GM23338 (cell line): Measurements from ENCODE around the gene MTERF4. TPM values are rescaled to one million over a fixed set of nuclear protein-coding genes. Genes with fewer than 3 reads are reported as not detected.

Experiments used
- ATAC-seq: fragments of 200-7000 bp; cut with Tn5 transposase; 3 replicates; pipeline ENCODE4 v1.9.1; 2020
- DNase-seq: peaks from one replicate; pipeline ENCODE4 v3.0.0-alpha.2; 2015; ENCODE audit warnings: low spot score
- H2AFZ ChIP-seq: fragments of 200-600 bp; sonication (generic); 2 replicates; pipeline ENCODE4 v1.8.0; 2016; ENCODE audit warnings: antibody characterized with exemption, mild to moderate bottlenecking, moderate library complexity
- H3F3A ChIP-seq: fragments of 200-600 bp; sonication (generic); replicated peaks from 2 replicates; pipeline ENCODE4 v1.8.0; 2017; ENCODE audit warnings: antibody characterized with exemption, mixed run types, low read depth
- H3K27ac ChIP-seq: fragments of 200-600 bp; sonication (generic); 2 replicates; pipeline ENCODE4 v1.6.1; 2016; ENCODE audit warnings: low read depth
- H3K27me3 ChIP-seq: fragments of 200-600 bp; sonication (generic); 2 replicates; pipeline ENCODE4 v1.8.0; 2016; ENCODE audit warnings: mild to moderate bottlenecking, mixed run types, moderate library complexity; ENCODE audit not compliant: insufficient read depth
- H3K36me3 ChIP-seq: fragments of 200-600 bp; sonication (generic); 2 replicates; pipeline ENCODE4 v1.8.0; 2016; ENCODE audit warnings: mild to moderate bottlenecking; ENCODE audit not compliant: insufficient read depth
- H3K4me1 ChIP-seq: fragments of 200-600 bp; sonication (generic); 2 replicates; pipeline ENCODE4 v1.8.0; 2016; ENCODE audit warnings: mild to moderate bottlenecking, moderate library complexity; ENCODE audit not compliant: insufficient read depth
- H3K4me2 ChIP-seq: fragments of 200-600 bp; sonication (generic); 2 replicates; pipeline ENCODE4 v1.7.1; 2017; ENCODE audit warnings: mixed run types
- H3K4me3 ChIP-seq: fragments of 200-600 bp; sonication (generic); 2 replicates; pipeline ENCODE4 v1.6.1; 2016; ENCODE audit warnings: mixed run types
- H3K79me2 ChIP-seq: fragments of 200-600 bp; sonication (generic); replicated peaks from 2 replicates; pipeline ENCODE4 v1.8.0; 2017; ENCODE audit warnings: mild to moderate bottlenecking; ENCODE audit not compliant: insufficient read depth
- H3K9me2 ChIP-seq: fragments of 200-600 bp; sonication (generic); 2 replicates; pipeline ENCODE4 v1.8.0; 2017; ENCODE audit not compliant: insufficient read depth
- H4K20me1 ChIP-seq: fragments of 200-600 bp; sonication (generic); replicated peaks from 2 replicates; pipeline ENCODE4 v1.8.0; 2017; ENCODE audit warnings: mild to moderate bottlenecking; ENCODE audit not compliant: insufficient read depth
- H3K27ac Mint-ChIP-seq: 2 replicates; pipeline ENCODE4 v1.8.0; 2020; ENCODE audit warnings: inconsistent platforms, mild to moderate bottlenecking, moderate library complexity, mixed read lengths
- H3K27me3 Mint-ChIP-seq: 3 replicates; pipeline ENCODE4 v1.8.0; 2022; ENCODE audit warnings: low read depth, mild to moderate bottlenecking, moderate library complexity, mixed read lengths, inconsistent platforms; ENCODE audit not compliant: insufficient read depth, poor library complexity
- H3K36me3 Mint-ChIP-seq: 3 replicates; pipeline ENCODE4 v1.8.0; 2021; ENCODE audit warnings: low read depth, mild to moderate bottlenecking, inconsistent platforms, moderate library complexity, mixed read lengths
- H3K4me1 Mint-ChIP-seq: 3 replicates; pipeline ENCODE4 v1.8.0; 2020; ENCODE audit warnings: mild to moderate bottlenecking, inconsistent platforms, mixed read lengths
- H3K4me3 Mint-ChIP-seq: 3 replicates; pipeline ENCODE4 v1.8.0; 2021; ENCODE audit warnings: moderate library complexity, mild to moderate bottlenecking, inconsistent platforms, mixed read lengths
- H3K9me3 Mint-ChIP-seq: 3 replicates; pipeline ENCODE4 v1.8.0; 2020; ENCODE audit warnings: moderate library complexity, mild to moderate bottlenecking, inconsistent platforms, mixed read lengths
- CREB1 ChIP-seq: fragments of 250-450 bp; sonication (Bioruptor Pico); IDR thresholded peaks from 2 replicates; pipeline ENCODE4 v1.5.0; 2020; ENCODE audit warnings: low read depth, mild to moderate bottlenecking, moderate library complexity
- NANOG ChIP-seq: IDR thresholded peaks from 2 replicates; pipeline ENCODE4 v1.6.1; 2016; ENCODE audit warnings: antibody characterized with exemption, borderline replicate concordance
- REST ChIP-seq: IDR thresholded peaks from one replicate; pipeline ENCODE4 v1.6.1; 2018; ENCODE audit warnings: antibody characterized with exemption; ENCODE audit not compliant: unreplicated experiment
- ZNF462 ChIP-seq: fragments of 250-450 bp; sonication (Bioruptor Pico); IDR thresholded peaks from 2 replicates; pipeline ENCODE4 v1.5.0; 2020; ENCODE audit warnings: mild to moderate bottlenecking, moderate library complexity
- polyA plus RNA-seq: library from polyadenylated mRNA; unstranded; fragments of >200 nt; fragmentation: Nextera tagmentation; extraction: Ambion mirVana; gene quantifications from 2 replicates; pipeline ENCODE4 v1.2.1, GENCODE V29; 2016
- total RNA-seq: library from RNA; depleted of rRNA; stranded (reverse); fragments of >200 nt; shearing (Covaris generic); gene quantifications from 2 replicates; pipeline ENCODE4 v1.2.3, GENCODE V29; 2014

Gene MTERF4
- total and polyA plus RNA-seq, 2 experiments from 2014 or later, result 15.3 to 63.6 TPM

DNA sequence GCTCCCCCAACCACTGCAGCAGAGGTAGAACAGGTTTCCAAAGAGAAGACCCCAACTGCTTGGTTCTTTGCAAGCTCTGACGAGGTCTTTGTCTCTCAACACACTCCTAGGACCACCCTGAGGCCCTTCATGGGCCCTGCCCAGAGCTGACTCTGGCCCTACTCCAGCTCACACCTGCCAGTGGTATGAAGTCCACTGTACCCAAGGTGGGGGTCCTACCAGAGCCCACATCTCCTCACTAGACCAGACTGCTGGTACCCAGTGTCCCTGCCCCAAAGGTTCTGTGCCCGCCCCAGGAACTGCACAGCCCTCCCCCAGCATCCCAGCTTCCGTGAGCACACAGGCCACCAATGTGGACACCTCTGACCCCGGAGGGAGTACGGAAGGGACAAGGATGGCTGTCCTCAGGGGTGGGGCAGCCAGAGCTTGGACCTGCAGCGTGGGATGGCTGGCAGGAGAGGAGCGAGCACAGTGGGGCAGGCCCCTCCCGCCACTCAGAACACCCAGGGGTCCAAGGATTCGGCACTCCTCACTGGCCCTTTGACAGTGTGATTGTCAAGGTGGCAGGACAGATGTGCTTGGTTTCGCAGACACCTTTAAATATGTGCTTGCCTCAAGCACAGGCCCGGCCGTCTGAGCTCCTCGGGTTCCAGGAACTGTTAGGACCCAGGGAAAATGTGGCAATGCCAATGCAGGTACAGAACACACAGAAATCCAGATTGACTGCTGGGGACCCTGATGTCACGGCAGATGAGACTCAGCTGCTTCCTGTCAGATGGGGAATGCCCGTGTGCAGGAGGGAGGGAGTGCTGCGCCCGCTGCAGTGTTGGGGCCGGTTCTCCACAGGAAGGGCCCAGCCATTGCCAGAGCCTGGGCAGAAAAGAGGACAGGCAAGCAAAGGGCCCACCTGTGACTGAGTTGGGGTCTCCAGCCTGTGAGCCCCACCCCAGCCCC lies 51.2 kb downstream of the MTERF4 start (continued):
- TF ChIP-seq ZNF462, result no peak

DNA sequence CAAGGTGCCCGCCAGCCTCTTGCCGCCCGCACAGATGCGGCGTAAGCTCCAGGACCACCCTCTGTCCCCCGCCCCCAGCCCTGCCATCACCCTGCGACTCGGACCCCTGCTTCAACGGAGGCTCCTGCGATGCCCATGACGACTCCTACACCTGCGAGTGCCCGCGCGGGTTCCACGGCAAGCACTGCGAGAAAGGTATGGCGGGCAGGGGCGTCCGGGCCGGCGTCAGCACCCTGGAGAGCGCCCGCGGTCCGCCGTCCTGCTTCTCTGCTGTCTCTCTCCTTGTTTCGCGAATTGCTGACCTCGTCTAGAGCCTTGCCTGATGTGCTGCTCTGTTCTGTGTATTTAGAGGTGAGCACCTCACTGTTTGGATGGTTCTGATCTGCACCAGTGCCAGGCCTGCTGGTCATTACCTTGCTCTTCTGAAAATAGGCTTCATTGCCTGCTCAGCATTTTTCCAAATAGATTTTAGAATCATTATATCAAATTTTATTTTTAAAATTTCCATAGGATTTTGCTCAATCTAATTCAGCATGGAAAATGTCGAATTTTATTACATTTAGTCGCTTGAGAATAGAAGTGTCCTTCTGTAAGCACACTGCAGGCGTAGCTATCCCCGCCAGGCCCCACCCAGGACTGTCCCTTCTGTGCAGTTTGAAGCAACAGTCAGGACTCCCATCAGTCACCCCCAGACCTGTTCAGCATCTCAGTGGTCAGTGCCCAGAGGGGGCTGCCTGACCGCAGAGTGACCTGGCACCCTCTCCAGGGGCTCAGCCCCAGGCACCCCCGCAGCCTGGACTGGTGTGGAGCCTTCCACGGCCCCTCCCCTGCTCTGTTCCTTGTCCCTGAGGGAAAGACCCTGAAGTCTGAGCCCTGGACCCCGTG lies 52.1 kb downstream of the MTERF4 start:
- H3K9me3 Mint-ChIP-seq, result peaks cover 4% of the 10 kb centered on the region; the same call in 1 of the 3 replicates
- no peaks in the 10 kb centered on the region for H3K36me3 Mint-ChIP-seq
- Histone ChIP-seq H3K27ac (no peak overlapping the region), H3F3A (no peaks in the 10 kb centered on the region), H2AFZ (no peak overlapping the region), H3K36me3 (no peaks in the 10 kb centered on the region), H3K9me2 (peaks cover 4% of the 10 kb centered on the region; the same call in 1 of the 2 replicates), H4K20me1 (no peaks in the 10 kb centered on the region), H3K4me1 (no peaks in the 10 kb centered on the region), H3K4me2 (no peak overlapping the region), H3K79me2 (no peaks in the 10 kb centered on the region), H3K4me3 (no peak overlapping the region), H3K27me3 (no peaks in the 10 kb centered on the region)
- DNase-seq, result peak; percentile 68
- H3K27me3 Mint-ChIP-seq, result peaks cover under 1% of the 10 kb centered on the region
- no peak overlapping the region for H3K4me3 Mint-ChIP-seq
- TF ChIP-seq REST (peak; percentile 95), CREB1 (CRISPR knock-in tag) (0 out of 2 replicates have a peak, but pooled peaks have one; percentile 26), NANOG (no peak)
- H3K4me1 Mint-ChIP-seq, result no peaks in the 10 kb centered on the region; the same call in 2 of the 3 replicates
- ATAC-seq, result peak; percentile 95
- H3K27ac Mint-ChIP-seq, result no peak overlapping the region
